Muscle layer of duodenum (tissue), 2 donors: ENCODE data around the gene AXL.

Experiments used
- H3K27ac ChIP-seq: one replicate; pipeline ENCODE4 v1.7.0; 2013; ENCODE audit warnings: mild to moderate bottlenecking, low read length
- H3K27me3 ChIP-seq: one replicate; pipeline ENCODE4 v1.7.0; 2013; ENCODE audit warnings: low read depth, mild to moderate bottlenecking, control low read depth, low read length
- H3K36me3 ChIP-seq, 2 donors: one replicate each; pipeline ENCODE4 v1.7.0; 2013; ENCODE audit warnings: low read length in 2 of 2, control low read depth in 1 of 2, mild to moderate bottlenecking in 1 of 2; ENCODE audit not compliant: insufficient read depth in 2 of 2, control insufficient read depth in 1 of 2
- H3K4me1 ChIP-seq, 2 donors: one replicate each; pipeline ENCODE4 v1.7.0; 2013; ENCODE audit warnings: low read length in 2 of 2, mild to moderate bottlenecking in 2 of 2, control low read depth in 1 of 2, moderate library complexity in 1 of 2; ENCODE audit not compliant: insufficient read depth in 2 of 2, control insufficient read depth in 1 of 2
- H3K4me3 ChIP-seq, 2 donors: one replicate each; pipeline ENCODE4 v1.7.0; 2013; ENCODE audit warnings: low read length in 2 of 2, low read depth in 1 of 2, mild to moderate bottlenecking in 1 of 2
- H3K9me3 ChIP-seq, 2 donors: one replicate each; pipeline ENCODE4 v1.7.0; 2013; ENCODE audit warnings: low read length in 2 of 2, control low read depth in 1 of 2, mild to moderate bottlenecking in 1 of 2; ENCODE audit not compliant: control insufficient read depth in 1 of 2
- donor health status: healthy.

Gene AXL

DNA sequence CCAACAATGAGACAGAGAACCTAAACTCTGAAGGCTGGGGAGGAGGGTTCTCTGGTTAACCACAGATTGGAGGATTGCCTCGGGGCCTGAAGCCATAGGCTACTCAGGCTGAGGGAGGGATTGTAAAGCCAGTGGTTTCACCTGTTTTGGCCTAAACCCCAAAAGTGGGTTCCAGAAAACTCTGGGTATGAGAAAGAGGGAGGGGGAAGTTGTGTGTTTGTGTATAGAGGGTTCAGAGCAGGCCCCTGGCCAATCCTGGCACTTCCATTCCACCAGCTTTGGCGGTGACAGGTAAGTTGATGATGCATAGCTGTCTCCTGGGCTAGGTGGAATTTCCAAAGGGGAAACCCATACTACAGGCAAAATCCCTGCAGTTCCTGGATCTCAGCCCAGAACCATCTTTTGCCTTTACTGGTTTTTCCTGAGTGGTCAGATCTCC, 77.4 kb downstream of the AXL start:
- peaks cover 71 to 79% of the 10 kb centered on the region in 2 donors for H3K36me3 ChIP-seq
- peaks cover 33 to 52% of the 10 kb centered on the region in 2 donors for H3K4me1 ChIP-seq
- H3K4me3 ChIP-seq, result no peak overlapping the region
- no peaks in the 10 kb centered on the region for H3K27me3 ChIP-seq
- H3K9me3 ChIP-seq, result no peaks in the 10 kb centered on the region
- peak overlapping the region; percentile 82 for H3K27ac ChIP-seq

DNA sequence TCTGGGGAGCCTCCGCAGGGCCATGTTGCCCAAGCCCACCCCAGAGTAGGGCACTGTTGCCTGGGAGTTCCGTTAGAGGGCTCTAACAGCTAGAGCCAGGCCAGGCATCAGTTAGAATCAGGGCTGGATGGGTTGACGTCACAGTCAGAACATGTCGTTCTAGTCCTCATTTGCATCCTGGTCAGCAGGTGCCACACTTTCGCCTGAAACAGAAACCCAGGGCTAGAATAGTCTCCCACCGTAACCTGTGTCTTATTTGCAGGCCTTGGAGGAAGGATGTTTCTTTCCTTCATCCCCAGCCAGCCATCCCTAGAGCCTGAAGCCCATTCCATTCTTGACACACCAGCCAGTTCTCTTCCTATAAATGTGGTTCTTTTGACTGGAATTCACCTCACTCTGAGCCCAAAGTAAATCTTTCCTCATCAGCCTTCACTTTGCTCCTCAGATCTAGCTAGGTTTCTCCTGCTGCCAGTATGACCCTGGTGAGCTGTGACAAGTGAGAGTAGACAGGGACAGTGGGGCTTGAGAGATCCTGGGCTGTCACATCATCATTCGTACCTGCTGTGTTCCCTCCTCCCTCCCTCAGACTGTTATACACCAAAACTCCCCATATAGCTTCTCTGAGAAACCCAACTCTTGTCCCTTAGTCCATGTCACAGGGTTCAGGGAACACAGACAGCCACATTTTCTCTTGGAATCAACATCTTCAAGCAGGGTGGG, 78.8 kb downstream of the AXL start:
- Histone ChIP-seq H3K4me1 (peaks cover 33 to 52% of the 10 kb centered on the region in 2 donors), H3K27ac (peak overlapping the region; percentile 82), H3K27me3 (no peaks in the 10 kb centered on the region), H3K9me3 (no peaks in the 10 kb centered on the region), H3K36me3 (peaks cover 69 to 74% of the 10 kb centered on the region in 2 donors), H3K4me3 (no peak overlapping the region)

DNA sequence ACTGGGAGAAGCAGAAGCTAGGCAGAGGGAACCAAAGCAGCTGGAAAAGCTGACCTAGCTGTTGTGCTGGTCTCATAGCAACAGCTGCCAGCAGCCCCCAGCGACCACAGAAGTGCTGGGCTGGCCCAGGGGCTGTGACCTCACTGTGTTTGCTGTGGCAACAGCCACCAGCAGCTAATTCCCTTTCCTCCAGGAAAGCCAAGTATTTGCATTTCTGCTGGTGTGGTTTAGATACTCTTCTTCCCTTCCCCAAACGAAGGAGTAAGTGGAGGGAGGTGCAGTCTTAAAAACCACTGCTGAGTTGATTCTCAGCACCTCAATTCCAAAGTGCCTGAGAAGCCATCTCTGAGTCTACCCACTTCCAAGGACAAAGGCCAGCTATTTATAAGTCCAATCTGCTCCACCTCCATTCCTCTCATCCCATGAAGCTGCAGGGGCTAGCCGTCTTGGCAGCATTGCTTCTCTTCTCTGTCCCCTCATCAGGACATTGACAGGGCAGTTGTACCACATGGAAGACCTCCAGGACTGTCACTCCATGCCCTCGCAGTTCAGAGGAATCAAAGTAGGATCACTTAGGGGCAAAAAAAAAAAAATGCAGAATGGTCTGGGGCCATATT, 79.4 kb downstream of the AXL start:
- no peaks in the 10 kb centered on the region for H3K27me3 ChIP-seq
- H3K9me3 ChIP-seq, result no peaks in the 10 kb centered on the region
- no peak overlapping the region for H3K4me3 ChIP-seq
- H3K36me3 ChIP-seq, result peaks cover 69 to 73% of the 10 kb centered on the region in 2 donors
- H3K27ac ChIP-seq, result peak overlapping the region; percentile 82
- H3K4me1 ChIP-seq, result peaks cover 33 to 52% of the 10 kb centered on the region in 2 donors

DNA sequence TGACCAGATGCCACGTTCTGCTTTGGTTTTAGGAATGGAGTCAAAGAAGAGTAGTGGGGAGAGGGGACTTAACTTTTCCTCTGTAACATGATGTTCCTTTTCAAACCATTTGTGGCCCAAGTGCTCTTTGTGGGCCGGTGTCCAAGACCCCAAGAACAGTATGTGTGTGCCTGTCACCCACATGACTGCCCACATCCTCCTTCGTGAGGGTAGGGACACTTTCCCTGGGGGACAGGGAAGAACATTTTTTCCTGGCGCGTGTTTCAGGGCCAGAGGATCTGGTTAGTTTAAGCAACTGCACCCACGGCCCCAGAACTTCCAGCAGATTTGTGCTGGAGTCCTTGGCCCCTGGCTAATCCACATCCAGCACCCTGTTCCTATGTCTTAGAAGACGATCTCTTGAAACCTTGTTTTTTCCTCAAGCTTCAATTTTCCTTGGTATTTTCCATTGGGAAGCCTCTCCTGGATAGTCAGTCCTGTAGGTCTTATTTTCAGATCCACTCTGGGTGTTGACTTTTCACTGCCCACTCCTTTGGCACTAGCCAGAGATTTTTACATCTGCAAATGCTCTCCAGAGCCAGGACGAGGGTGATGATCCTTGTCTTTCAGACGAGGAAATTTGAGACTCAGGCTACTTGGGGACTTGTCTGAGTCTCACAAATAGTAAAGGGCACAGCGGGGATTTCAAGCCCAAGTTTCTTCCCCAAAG, 80.2 kb downstream of the AXL start:
- peak overlapping the region in 1 of 2 donors; percentile 9 for H3K4me3 ChIP-seq
- peaks cover 68 to 73% of the 10 kb centered on the region in 2 donors for H3K36me3 ChIP-seq

DNA sequence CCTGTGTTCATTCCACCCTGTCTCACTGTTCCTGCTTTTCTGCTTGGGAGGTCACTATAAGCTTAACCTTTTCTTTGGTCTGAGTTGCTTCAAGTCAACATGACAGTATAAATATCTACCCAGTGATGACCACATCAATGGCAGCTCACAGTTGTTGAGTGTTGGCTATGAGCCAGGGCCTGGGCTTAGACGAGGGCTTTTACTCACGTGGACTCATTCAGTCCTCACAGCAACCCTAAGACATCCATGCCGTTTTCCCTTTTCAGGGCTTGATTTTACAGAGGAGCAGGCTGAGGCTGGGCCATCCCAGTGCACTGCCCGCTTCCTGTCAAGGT, 80.7 kb downstream of the AXL start:
- Histone ChIP-seq H3K4me1 (peaks cover 33 to 58% of the 10 kb centered on the region in 2 donors), H3K36me3 (peaks cover 68 to 73% of the 10 kb centered on the region in 2 donors), H3K4me3 (peak overlapping the region in 1 of 2 donors; percentile 9), H3K27me3 (no peaks in the 10 kb centered on the region), H3K27ac (peak overlapping the region; percentile 82), H3K9me3 (no peaks in the 10 kb centered on the region)

More for the DNA sequence above, 80.2 kb downstream of the AXL start:
- no peaks in the 10 kb centered on the region for H3K27me3 ChIP-seq
- peak overlapping the region; percentile 82 for H3K27ac ChIP-seq
- H3K9me3 ChIP-seq, result no peaks in the 10 kb centered on the region
- H3K4me1 ChIP-seq, result peaks cover 33 to 53% of the 10 kb centered on the region in 2 donors

DNA sequence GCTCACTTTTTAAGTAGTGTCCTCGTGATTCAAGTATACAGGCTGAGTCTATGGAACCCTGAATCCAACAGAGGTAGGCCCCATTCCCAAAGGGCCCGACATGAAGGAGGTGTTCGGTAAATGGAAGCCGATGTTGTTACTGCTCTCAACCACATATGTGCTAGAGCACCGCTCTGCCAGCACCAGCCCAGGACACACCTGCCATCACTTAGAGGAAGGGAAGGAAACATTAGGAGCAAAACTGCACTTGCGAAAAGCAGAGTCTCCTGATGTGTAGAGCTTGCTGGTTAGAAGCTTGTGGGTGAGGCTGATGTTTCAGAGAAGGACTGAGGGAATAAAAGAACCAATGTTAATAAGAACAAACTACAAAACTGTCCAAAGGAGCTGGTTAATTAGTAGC, 81.5 kb downstream of the AXL start:
- no peaks in the 10 kb centered on the region for H3K9me3 ChIP-seq
- peaks cover 33 to 65% of the 10 kb centered on the region in 2 donors for H3K4me1 ChIP-seq
- peak overlapping the region; percentile 82 for H3K27ac ChIP-seq
- no peaks in the 10 kb centered on the region for H3K27me3 ChIP-seq
- peaks cover 67 to 73% of the 10 kb centered on the region in 2 donors for H3K36me3 ChIP-seq
- no peak overlapping the region for H3K4me3 ChIP-seq

DNA sequence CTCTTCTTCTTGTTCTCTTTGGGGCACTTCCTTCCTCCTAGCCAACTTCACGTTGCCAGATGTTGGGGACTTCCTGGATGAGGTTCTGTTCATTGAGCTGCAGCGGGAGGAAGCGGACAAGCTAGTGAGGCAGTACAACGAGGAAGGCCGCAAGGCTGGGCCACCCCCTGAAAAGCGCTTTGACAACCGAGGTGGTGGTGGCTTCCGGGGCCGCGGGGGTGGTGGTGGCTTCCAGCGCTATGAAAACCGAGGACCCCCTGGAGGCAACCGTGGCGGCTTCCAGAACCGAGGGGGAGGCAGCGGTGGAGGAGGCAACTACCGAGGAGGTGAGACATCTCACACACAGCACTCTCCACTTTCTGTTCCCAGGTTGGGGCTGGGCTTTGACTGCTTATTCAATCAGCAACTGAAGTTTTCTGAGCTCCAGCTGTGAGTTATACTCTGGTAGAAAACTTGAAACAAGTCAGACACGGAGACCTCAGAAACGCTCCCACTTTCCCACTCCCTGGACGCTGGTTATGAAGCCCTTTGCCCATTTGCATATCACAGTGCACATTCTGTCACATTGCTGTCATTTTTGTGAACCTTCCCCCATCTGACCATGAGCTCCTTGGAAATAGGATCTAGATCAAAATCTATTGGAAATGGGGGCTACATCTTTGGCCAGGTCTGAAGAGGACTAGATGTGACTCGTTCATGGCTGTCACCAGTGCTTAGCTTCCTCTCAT, 83.8 kb downstream of the AXL start:
- Histone ChIP-seq H3K9me3 (no peaks in the 10 kb centered on the region), H3K4me3 (no peak overlapping the region), H3K27me3 (no peaks in the 10 kb centered on the region), H3K4me1 (peaks cover 23 to 60% of the 10 kb centered on the region in 2 donors), H3K27ac (no peak overlapping the region), H3K36me3 (peaks cover 66 to 78% of the 10 kb centered on the region in 2 donors)

DNA sequence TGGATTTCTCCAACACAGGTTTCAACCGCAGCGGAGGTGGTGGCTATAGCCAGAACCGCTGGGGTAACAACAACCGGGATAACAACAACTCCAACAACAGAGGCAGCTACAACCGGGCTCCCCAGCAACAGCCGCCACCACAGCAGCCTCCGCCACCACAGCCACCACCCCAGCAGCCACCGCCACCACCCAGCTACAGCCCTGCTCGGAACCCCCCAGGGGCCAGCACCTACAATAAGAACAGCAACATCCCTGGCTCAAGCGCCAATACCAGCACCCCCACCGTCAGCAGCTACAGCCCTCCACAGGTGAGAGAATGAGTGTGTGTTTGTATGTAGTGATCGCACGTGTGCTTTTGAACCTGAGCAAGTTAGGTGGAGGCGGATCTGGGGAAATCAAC, 84.9 kb downstream of the AXL start:
- Histone ChIP-seq H3K27ac (no peak overlapping the region), H3K36me3 (peaks cover 61 to 72% of the 10 kb centered on the region in 2 donors), H3K4me3 (no peak overlapping the region), H3K27me3 (no peaks in the 10 kb centered on the region), H3K4me1 (peaks cover 22 to 60% of the 10 kb centered on the region in 2 donors), H3K9me3 (no peaks in the 10 kb centered on the region)

DNA sequence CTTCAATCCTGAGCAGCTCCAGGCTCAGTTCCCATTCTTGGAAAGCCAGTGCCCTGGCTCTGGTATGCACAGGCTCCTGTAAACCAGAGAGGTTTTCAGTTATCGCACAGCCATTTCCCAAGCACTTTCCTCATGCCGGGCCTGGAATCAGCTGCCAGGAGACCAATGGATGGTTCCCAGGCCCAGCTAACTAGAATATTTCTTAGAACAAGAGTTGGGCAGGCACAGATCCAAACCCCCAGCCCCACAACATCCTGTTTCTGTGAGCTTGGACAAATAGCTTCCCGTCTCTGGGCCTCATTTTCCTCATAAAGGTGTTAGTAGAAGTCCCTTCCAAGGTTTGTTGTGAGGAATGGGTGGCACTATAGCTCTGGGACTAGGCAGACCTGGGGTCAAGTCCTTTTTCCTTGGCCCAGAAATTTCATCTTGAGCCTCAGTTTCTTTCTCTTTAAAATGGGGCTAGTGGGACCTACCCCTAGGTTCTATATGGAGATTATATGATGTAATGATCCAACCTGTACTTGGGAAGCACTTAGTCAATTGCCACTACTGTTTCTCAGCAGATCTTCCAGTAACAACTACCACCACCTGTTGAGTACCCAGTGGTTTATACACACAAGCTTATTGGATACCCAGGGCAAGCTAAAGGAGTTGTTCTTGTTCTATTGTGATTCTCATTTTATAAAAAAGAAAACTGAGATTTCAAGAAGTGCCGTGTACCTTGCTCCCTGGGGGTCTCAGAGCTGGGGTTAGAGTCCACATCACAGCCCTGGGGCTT, 85.9 kb downstream of the AXL start:
- H3K27me3 ChIP-seq, result no peaks in the 10 kb centered on the region
- no peak overlapping the region for H3K4me3 ChIP-seq
- H3K9me3 ChIP-seq, result no peaks in the 10 kb centered on the region
- H3K36me3 ChIP-seq, result peaks cover 61 to 64% of the 10 kb centered on the region in 2 donors
- no peak overlapping the region for H3K27ac ChIP-seq
- peaks cover 23 to 56% of the 10 kb centered on the region in 2 donors for H3K4me1 ChIP-seq

DNA sequence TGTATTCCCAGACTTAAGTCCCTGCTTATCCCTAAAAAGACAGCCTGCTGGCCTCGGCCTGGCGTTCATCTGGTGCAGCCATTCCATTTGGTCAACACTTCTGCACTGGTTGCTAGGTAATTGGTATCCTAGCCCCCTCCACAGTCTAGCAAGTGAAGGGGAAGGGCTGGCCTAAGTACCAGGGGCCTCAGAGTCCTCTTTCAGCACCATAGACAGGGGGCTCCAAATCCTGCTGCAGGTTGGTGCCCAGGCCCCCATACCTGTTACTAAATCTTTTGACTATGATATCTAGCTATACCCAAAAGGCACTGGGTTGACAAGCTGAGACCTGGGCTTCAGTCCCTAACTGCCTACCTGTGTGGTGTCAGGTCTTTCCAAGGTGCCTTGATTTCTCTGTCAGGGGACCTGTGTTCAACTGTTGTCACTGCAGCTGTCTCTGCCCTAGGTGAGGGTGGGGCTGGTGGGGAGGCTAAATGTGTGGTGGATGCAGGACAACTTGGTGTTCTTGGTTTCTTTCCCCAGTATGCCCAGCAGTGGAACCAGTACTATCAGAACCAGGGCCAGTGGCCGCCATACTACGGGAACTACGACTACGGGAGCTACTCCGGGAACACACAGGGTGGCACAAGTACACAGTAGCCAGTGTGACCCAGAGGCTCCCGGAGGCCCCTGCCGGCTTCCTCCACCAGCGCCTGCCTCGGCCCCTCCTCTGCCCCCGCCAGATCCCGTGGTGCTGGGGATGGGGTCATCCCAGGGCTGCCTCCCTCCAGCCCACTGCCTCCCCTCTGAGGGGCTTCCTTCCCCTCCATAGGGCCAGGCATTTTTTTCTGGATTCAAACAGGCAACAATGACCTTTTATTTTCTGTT, 87.1 kb downstream of the AXL start:
- no peak overlapping the region for H3K4me3 ChIP-seq
- peaks cover 19 to 50% of the 10 kb centered on the region in 2 donors for H3K4me1 ChIP-seq
- H3K27ac ChIP-seq, result peak overlapping the region; percentile 98
- H3K36me3 ChIP-seq, result peaks cover 51 to 64% of the 10 kb centered on the region in 2 donors
- no peaks in the 10 kb centered on the region for H3K27me3 ChIP-seq
- no peaks in the 10 kb centered on the region for H3K9me3 ChIP-seq
